GM12878 (cell line): ENCODE results near the gene PIK3C3. TPM values are rescaled to one million over a fixed set of nuclear protein-coding genes. Genes with fewer than 3 reads are reported as not detected.

Experiments
- ATAC-seq: fragments of 200-7000 bp; cut with Tn5 transposase; 3 replicates; pipeline ENCODE4 v1.9.1; 2020; ENCODE audit warnings: mild to moderate bottlenecking, moderate library complexity
- BruUV-seq: library from RNA; stranded (reverse); fragments of 400-500 nt; replicated peaks from 2 replicates; lab custom pipeline; 2021; lab: Mats Ljungman, UMichigan
- CTCF ChIA-PET: fragments of 300-600 bp; sonication (Branson Sonifier 250); formaldehyde crosslinking; extraction: SDS; loops from one replicate; lab custom pipeline; 2021; ENCODE audit warnings: inconsistent platforms; lab: Yijun Ruan, JAX
- POLR2A ChIA-PET: fragments of 350-600 bp; formaldehyde crosslinking; extraction: SDS; loops from one replicate; lab custom pipeline; 2021; ENCODE audit warnings: inconsistent platforms; lab: Charles Lee
- RAD21 ChIA-PET: fragments of 300-600 bp; sonication (Branson Sonifier 250); formaldehyde crosslinking; loops from one replicate; lab custom pipeline; 2023; ENCODE audit warnings: antibody characterized with exemption; ENCODE audit not compliant: unreplicated experiment; lab: Charles Lee
- SMC1A ChIA-PET: fragments of 300-600 bp; sonication (Branson Sonifier 250); formaldehyde crosslinking; loops from one replicate; lab custom pipeline; 2023; ENCODE audit not compliant: unreplicated experiment, uncharacterized antibody; lab: Charles Lee
- DNase-seq: peaks from one replicate; pipeline ENCODE4 v3.0.0-alpha.2; 2011; ENCODE audit warnings: low read depth, low spot score
- FAIRE-seq: peaks from 3 replicates; lab custom pipeline; 2011; peaks lifted over from hg19 to GRCh38; lab: Jason Lieb, UNC
- H2AFZ ChIP-seq: 2 replicates; pipeline ENCODE4 v1.6.0; 2011; ENCODE audit warnings: low read depth, low read length, control low read depth; ENCODE audit not compliant: control insufficient read depth
- H3K27ac ChIP-seq: 2 replicates; pipeline ENCODE4 v1.5.1; 2011; ENCODE audit warnings: control low read depth; ENCODE audit not compliant: control insufficient read depth, insufficient read depth
- H3K27me3 ChIP-seq, 2 experiments: replicated peaks in 1 of 2; 2 replicates each; pipeline versions ENCODE4 v1.6.0 to v1.6.1; 2011; ENCODE audit warnings: low read length in 1 of 2; ENCODE audit not compliant: control insufficient read depth in 2 of 2, insufficient read depth in 2 of 2
- H3K36me3 ChIP-seq, 2 experiments: 2 replicates each; pipeline ENCODE4 v1.5.1; 2011; ENCODE audit warnings: low read length in 1 of 2; ENCODE audit not compliant: control insufficient read depth in 2 of 2, insufficient read depth in 2 of 2
- H3K4me1 ChIP-seq: 2 replicates; pipeline ENCODE4 v1.6.1; 2011; ENCODE audit warnings: mild to moderate bottlenecking, low read length, moderate library complexity, mixed read lengths; ENCODE audit not compliant: control insufficient read depth, insufficient read depth
- H3K4me2 ChIP-seq: 2 replicates; pipeline ENCODE4 v1.6.0; 2011; ENCODE audit warnings: control low read depth; ENCODE audit not compliant: control insufficient read depth, insufficient read depth
- H3K4me3 ChIP-seq: fragments of 200-600 bp; sonication (generic); 2 replicates; pipeline ENCODE4 v1.5.1; 2016
- H3K79me2 ChIP-seq: 2 replicates; pipeline ENCODE4 v1.6.0; 2011; ENCODE audit warnings: low read length; ENCODE audit not compliant: control insufficient read depth, insufficient read depth
- H3K9ac ChIP-seq: 2 replicates; pipeline ENCODE4 v1.8.0; 2011; ENCODE audit warnings: low read length, control low read depth, mixed read lengths; ENCODE audit not compliant: control insufficient read depth, insufficient read depth
- H3K9me3 ChIP-seq: replicated peaks from 3 replicates; pipeline ENCODE4 v1.5.1; 2011; ENCODE audit warnings: mild to moderate bottlenecking, low read length; ENCODE audit not compliant: control insufficient read depth, insufficient read depth
- H4K20me1 ChIP-seq: 2 replicates; pipeline ENCODE4 v1.6.0; 2011; ENCODE audit not compliant: control insufficient read depth, insufficient read depth
- DPF2 ChIP-seq: fragments of 450-650 bp; IDR thresholded peaks from 2 replicates; pipeline ENCODE4 v1.6.1; 2017; ENCODE audit warnings: mild to moderate bottlenecking
- HDAC6 ChIP-seq: fragments of 200-600 bp; sonication (generic); IDR thresholded peaks from one replicate; pipeline ENCODE4 v1.8.0; 2017; ENCODE audit warnings: antibody characterized with exemption; ENCODE audit not compliant: unreplicated experiment
- IKZF1 ChIP-seq: fragments of 450-650 bp; conservative IDR thresholded peaks from 2 replicates; pipeline ENCODE4 v1.6.1; 2017; ENCODE audit warnings: antibody characterized with exemption, mild to moderate bottlenecking
- MYB ChIP-seq: fragments of 150-350 bp; IDR thresholded peaks from 2 replicates; pipeline ENCODE4 v1.6.1; 2014; ENCODE audit warnings: mild to moderate bottlenecking, low read depth, low read length, borderline replicate concordance
- NFYB ChIP-seq: IDR thresholded peaks from 2 replicates; pipeline ENCODE4 v1.6.1; 2011; ENCODE audit warnings: low read depth, mild to moderate bottlenecking, low read length, improper control_type of control experiment, moderate library complexity; ENCODE audit not compliant: insufficient read depth
- RAD21 ChIP-seq: IDR thresholded peaks from 2 replicates; pipeline ENCODE4 v1.6.1; 2011; ENCODE audit warnings: mild to moderate bottlenecking, low read depth, low read length, moderate library complexity; ENCODE audit not compliant: insufficient read depth
- RELA ChIP-seq: fragments of 450-650 bp; IDR thresholded peaks from 2 replicates; pipeline ENCODE4 v1.8.0; 2014; ENCODE audit warnings: borderline replicate concordance; ENCODE audit not compliant: partially characterized antibody
- SMAD1 ChIP-seq: fragments of 450-650 bp; IDR thresholded peaks from 2 replicates; pipeline ENCODE4 v1.6.1; 2018; ENCODE audit warnings: mild to moderate bottlenecking, low read depth; ENCODE audit not compliant: partially characterized antibody
- in situ Hi-C: fragments of 300-500 bp; cut with MboI; formaldehyde crosslinking; loops from 9 replicates; pipeline ENCODE4 v1.14.3; 2018; ENCODE audit warnings: mixed read lengths
- intact Hi-C: fragments of 100-400 bp; cut with micrococcal nuclease; formaldehyde crosslinking; loops from one replicate; pipeline ENCODE4 v1.14.2; 2022; ENCODE audit not compliant: unreplicated experiment
- polyA plus RNA-seq, 11 experiments: library from polyadenylated mRNA; depleted of rRNA in 4 of 11; unstranded in 6 of 11; stranded (reverse) in 5 of 11; fragments of >200 nt; fragmentation: Nextera tagmentation in 4 of 11; fragmentation: Illumina TruSeq in 1 of 11; extraction: Ambion mirVana in 4 of 11; extraction: Trizol in 1 of 11; gene quantifications; 1 replicate in 1 of 11; 2 replicates in 10 of 11; pipeline versions ENCODE4 v1.2.1 to v1.2.3, GENCODE V29; 2011 to 2016; ENCODE audit warnings: inconsistent platforms in 2 of 11, missing spikeins in 2 of 11, low read depth in 1 of 11
- total RNA-seq, 4 experiments: library from RNA; depleted of rRNA in 3 of 4; stranded (reverse); fragments of >200 nt in 3 of 4; fragmentation: Illumina TruSeq in 1 of 4; extraction: Trizol in 1 of 4; gene quantifications; 2 replicates each; pipeline versions ENCODE4 v1.2.1 to v1.2.3, GENCODE V29; 2013 to 2021
- TF ChIP-seq, protein P1 (sequence below): fragments of 450-650 bp; IDR thresholded peaks from 2 replicates; pipeline ENCODE4 v1.6.1; 2017; ENCODE audit warnings: antibody characterized with exemption, mild to moderate bottlenecking, moderate library complexity
- TF ChIP-seq, protein P2 (sequence below), 3 experiments: IDR thresholded peaks in 2 of 3; conservative IDR thresholded peaks in 1 of 3; 2 replicates each; pipeline ENCODE4 v1.5.1; 2011; ENCODE audit warnings: low read depth in 3 of 3, low read length in 3 of 3, mild to moderate bottlenecking in 3 of 3, control low read depth in 2 of 3, moderate library complexity in 2 of 3, inconsistent platforms in 1 of 3, mixed read lengths in 1 of 3; ENCODE audit not compliant: control insufficient read depth in 2 of 3, insufficient read depth in 1 of 3; ENCODE audit errors: extremely low read depth in 1 of 3
- TF ChIP-seq, protein P3 (sequence below): fragments of 450-650 bp; IDR thresholded peaks from 2 replicates; pipeline ENCODE4 v1.6.1; 2017; ENCODE audit warnings: borderline replicate concordance
- TF ChIP-seq, protein P4 (sequence below): IDR thresholded peaks from 2 replicates; pipeline ENCODE4 v1.6.1; 2011; ENCODE audit warnings: borderline replicate concordance, low read depth, mild to moderate bottlenecking, moderate library complexity, low read length; ENCODE audit not compliant: insufficient read depth, poor library complexity, severe bottlenecking

The PIK3C3 gene
- total and polyA plus RNA-seq, 10 of the 15 experiments (the other 5 are each of a cell fraction or from before 2014, with no cell fraction given) = 14.4 to 131 (median 32.4) TPM

DNA sequence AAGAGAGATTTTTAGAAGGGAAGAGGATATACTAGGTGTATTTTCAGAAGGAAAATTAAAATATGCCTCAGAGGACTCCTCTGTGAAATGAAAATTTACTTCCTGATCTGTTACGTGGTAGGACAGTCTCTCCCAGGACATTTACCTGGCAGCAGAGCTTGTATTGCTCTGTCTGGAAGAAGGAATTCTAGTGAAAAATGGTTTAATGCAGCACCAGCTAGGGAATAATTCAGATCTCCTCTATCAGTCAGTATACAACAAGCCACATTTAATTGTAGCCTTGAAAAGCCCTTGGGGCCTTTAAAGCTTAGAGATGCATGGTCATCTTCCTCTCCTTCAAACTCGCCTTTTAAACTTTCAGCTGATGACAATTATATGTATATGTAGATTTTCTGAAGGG is 49.6 kb downstream of the PIK3C3 start (continued):
- TF ChIP-seq, protein P1, sequence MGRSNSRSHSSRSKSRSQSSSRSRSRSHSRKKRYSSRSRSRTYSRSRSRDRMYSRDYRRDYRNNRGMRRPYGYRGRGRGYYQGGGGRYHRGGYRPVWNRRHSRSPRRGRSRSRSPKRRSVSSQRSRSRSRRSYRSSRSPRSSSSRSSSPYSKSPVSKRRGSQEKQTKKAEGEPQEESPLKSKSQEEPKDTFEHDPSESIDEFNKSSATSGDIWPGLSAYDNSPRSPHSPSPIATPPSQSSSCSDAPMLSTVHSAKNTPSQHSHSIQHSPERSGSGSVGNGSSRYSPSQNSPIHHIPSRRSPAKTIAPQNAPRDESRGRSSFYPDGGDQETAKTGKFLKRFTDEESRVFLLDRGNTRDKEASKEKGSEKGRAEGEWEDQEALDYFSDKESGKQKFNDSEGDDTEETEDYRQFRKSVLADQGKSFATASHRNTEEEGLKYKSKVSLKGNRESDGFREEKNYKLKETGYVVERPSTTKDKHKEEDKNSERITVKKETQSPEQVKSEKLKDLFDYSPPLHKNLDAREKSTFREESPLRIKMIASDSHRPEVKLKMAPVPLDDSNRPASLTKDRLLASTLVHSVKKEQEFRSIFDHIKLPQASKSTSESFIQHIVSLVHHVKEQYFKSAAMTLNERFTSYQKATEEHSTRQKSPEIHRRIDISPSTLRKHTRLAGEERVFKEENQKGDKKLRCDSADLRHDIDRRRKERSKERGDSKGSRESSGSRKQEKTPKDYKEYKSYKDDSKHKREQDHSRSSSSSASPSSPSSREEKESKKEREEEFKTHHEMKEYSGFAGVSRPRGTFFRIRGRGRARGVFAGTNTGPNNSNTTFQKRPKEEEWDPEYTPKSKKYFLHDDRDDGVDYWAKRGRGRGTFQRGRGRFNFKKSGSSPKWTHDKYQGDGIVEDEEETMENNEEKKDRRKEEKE = no peak

DNA sequence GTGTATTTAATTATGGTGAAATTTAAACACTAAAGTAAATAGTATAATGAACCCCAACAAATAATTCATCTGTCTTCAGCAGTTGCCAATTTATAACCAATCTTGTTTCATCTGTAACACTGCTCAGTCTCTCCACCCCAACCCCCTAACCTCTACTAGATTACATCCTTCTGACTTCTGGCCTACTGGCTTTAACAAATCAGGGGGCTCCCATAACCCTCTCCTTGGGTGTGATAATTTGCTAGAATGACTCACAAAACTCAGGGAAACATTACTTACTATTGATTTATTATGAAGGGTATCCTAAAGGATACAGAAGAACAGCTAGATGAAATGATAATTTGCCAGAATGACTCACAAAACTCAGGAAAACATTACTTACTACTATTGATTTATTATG is 50.7 kb downstream of the PIK3C3 start:
- SMC1A ChIA-PET = interaction anchor here (1.0 to 2.3 kb wide), 6 partner anchors 8 to 47 kb away, joined by 3 to 8 read pairs (median 3); no protein-coding TSS in a partner anchor
- no peaks in the 10 kb centered on the region for H3K27me3 ChIP-seq
- no peak overlapping the region for H3K4me3 ChIP-seq
- H4K20me1 ChIP-seq = no peaks in the 10 kb centered on the region
- no peak overlapping the region for H3K4me2 ChIP-seq
- no peak for FAIRE-seq
- POLR2A ChIA-PET = interaction anchor here (0.7 kb wide), 1 partner anchor 10 kb away, joined by 3 read pairs; no protein-coding TSS in a partner anchor
- intact Hi-C loops (no loop called here), in situ Hi-C loops (no loop called here)
- H3K79me2 ChIP-seq = no peaks in the 10 kb centered on the region
- no TSS peak for BruUV-seq
- CTCF ChIA-PET = interaction anchor here (3.0 kb wide), 1 partner anchor 22 kb away, joined by 15 read pairs; no protein-coding TSS in a partner anchor
- H3K9ac ChIP-seq = no peak overlapping the region
- no peak for DNase-seq
- no peak overlapping the region for H3K27ac ChIP-seq
- RAD21 ChIA-PET = interaction anchor here (1.4 kb wide), 1 partner anchor 8 kb away, joined by 3 read pairs; no protein-coding TSS in a partner anchor
- peaks cover 9% of the 10 kb centered on the region for H3K4me1 ChIP-seq
- no peaks in the 10 kb centered on the region for H3K9me3 ChIP-seq
- no peak for ATAC-seq
- H3K36me3 ChIP-seq = peaks cover 0 to 21% of the 10 kb centered on the region in 2 experiments; a peak in 3 of 4 replicates
- no peak overlapping the region for H2AFZ ChIP-seq
- TF ChIP-seq, protein P2, sequence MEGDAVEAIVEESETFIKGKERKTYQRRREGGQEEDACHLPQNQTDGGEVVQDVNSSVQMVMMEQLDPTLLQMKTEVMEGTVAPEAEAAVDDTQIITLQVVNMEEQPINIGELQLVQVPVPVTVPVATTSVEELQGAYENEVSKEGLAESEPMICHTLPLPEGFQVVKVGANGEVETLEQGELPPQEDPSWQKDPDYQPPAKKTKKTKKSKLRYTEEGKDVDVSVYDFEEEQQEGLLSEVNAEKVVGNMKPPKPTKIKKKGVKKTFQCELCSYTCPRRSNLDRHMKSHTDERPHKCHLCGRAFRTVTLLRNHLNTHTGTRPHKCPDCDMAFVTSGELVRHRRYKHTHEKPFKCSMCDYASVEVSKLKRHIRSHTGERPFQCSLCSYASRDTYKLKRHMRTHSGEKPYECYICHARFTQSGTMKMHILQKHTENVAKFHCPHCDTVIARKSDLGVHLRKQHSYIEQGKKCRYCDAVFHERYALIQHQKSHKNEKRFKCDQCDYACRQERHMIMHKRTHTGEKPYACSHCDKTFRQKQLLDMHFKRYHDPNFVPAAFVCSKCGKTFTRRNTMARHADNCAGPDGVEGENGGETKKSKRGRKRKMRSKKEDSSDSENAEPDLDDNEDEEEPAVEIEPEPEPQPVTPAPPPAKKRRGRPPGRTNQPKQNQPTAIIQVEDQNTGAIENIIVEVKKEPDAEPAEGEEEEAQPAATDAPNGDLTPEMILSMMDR (IDR thresholded peaks at IDR 0.05 in 2 of 3, conservative IDR thresholded peaks at IDR 0.05 in 1 of 3; ENCODE audit: control insufficient read depth in 2 of 3, extremely low read depth in 1 of 3, insufficient read depth in 1 of 3, low read depth in 3 of 3, low read length in 3 of 3) = no peak
- TF ChIP-seq, protein P3, sequence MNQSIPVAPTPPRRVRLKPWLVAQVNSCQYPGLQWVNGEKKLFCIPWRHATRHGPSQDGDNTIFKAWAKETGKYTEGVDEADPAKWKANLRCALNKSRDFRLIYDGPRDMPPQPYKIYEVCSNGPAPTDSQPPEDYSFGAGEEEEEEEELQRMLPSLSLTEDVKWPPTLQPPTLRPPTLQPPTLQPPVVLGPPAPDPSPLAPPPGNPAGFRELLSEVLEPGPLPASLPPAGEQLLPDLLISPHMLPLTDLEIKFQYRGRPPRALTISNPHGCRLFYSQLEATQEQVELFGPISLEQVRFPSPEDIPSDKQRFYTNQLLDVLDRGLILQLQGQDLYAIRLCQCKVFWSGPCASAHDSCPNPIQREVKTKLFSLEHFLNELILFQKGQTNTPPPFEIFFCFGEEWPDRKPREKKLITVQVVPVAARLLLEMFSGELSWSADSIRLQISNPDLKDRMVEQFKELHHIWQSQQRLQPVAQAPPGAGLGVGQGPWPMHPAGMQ = no peak
- no peak for TF ChIP-seq MYB
- TF ChIP-seq, protein P4, sequence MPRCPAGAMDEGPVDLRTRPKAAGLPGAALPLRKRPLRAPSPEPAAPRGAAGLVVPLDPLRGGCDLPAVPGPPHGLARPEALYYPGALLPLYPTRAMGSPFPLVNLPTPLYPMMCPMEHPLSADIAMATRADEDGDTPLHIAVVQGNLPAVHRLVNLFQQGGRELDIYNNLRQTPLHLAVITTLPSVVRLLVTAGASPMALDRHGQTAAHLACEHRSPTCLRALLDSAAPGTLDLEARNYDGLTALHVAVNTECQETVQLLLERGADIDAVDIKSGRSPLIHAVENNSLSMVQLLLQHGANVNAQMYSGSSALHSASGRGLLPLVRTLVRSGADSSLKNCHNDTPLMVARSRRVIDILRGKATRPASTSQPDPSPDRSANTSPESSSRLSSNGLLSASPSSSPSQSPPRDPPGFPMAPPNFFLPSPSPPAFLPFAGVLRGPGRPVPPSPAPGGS = no peak
- TF ChIP-seq RELA = no peak
- TF ChIP-seq HDAC6 = no peak
- no peak for TF ChIP-seq DPF2
- TF ChIP-seq NFYB = no peak
- no peak for TF ChIP-seq SMAD1
- TF ChIP-seq RAD21 = no peak
- TF ChIP-seq IKZF1 = no peak
